RWPE1 (cell line): ENCODE measurements around the gene HDLBP.

Source experiments
- CTCF ChIA-PET: fragments of 350-600 bp; sonication (Branson Sonifier 250); formaldehyde crosslinking; extraction: SDS; loops from one replicate; lab custom pipeline; 2021; lab: Yijun Ruan, JAX
- POLR2A ChIA-PET: fragments of 400-600 bp; formaldehyde crosslinking; extraction: SDS; loops from one replicate; lab custom pipeline; 2020; ENCODE audit warnings: antibody characterized with exemption; ENCODE audit not compliant: low non-redundant PET; lab: Yijun Ruan, JAX
- DNase-seq: peaks from one replicate; pipeline ENCODE4 v3.0.0; 2012; ENCODE audit warnings: low spot score
- H3K27ac ChIP-seq: fragments of 450-650 bp; 2 replicates; pipeline ENCODE4 v1.5.1; 2017
- TF ChIP-seq, protein P1 (sequence below): fragments of 450-650 bp; conservative IDR thresholded peaks from 2 replicates; pipeline ENCODE4 v1.5.1; 2017; ENCODE audit warnings: low read depth, mild to moderate bottlenecking

HDLBP gene

GRCh38 chr2:241183221-241183620 lies 132.3 kb downstream of the HDLBP start:
- TF ChIP-seq, protein P1, sequence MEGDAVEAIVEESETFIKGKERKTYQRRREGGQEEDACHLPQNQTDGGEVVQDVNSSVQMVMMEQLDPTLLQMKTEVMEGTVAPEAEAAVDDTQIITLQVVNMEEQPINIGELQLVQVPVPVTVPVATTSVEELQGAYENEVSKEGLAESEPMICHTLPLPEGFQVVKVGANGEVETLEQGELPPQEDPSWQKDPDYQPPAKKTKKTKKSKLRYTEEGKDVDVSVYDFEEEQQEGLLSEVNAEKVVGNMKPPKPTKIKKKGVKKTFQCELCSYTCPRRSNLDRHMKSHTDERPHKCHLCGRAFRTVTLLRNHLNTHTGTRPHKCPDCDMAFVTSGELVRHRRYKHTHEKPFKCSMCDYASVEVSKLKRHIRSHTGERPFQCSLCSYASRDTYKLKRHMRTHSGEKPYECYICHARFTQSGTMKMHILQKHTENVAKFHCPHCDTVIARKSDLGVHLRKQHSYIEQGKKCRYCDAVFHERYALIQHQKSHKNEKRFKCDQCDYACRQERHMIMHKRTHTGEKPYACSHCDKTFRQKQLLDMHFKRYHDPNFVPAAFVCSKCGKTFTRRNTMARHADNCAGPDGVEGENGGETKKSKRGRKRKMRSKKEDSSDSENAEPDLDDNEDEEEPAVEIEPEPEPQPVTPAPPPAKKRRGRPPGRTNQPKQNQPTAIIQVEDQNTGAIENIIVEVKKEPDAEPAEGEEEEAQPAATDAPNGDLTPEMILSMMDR, result no peak
- no peak for DNase-seq
- ChIA-PET POLR2A (no interaction called here), CTCF (no interaction called here)
- H3K27ac ChIP-seq, result no peak overlapping the region

DNA sequence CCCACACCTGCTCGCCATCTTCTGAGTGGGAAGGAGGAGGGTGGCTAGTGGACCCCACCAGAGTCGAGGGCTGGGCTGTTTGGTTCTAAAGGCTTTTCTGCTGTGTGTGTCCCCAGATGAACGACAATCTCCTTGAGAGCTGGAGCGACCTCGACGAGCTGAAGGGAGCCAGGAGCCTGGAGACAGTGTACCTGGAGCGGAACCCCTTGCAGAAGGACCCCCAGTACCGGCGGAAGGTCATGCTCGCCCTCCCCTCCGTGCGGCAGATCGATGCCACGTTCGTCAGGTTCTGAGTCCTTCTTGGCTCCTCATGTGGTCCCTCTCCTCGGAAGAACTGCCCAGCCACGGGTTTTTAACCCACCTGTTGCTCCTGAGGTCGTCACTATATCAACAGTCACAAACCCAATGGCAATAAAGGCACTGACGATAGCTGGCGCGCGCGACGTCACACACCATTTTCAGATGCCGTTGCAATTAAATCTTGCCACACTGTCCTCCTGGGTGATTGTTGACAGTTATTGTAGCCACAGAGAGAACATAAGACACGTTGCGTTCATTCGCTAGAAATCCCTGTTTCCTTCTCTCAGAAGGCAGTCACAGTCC lies 132.8 kb downstream of the HDLBP start:
- CTCF ChIA-PET, result interaction anchor here (1.2 kb wide), 1 partner anchor 270 kb away, joined by 6 read pairs; no protein-coding TSS in a partner anchor
- DNase-seq, result no peak
- TF ChIP-seq, protein P1, result no peak
- POLR2A ChIA-PET, result no interaction called here
- H3K27ac ChIP-seq, result no peak overlapping the region

- POLR2A ChIA-PET, result no interaction called here
- H3K27ac ChIP-seq, result no peak overlapping the region
- TF ChIP-seq, protein P1, result no peak
- no peak for DNase-seq
- CTCF ChIA-PET, result interaction anchor here (1.2 kb wide), 1 partner anchor 269 kb away, joined by 6 read pairs; no protein-coding TSS in a partner anchor
Measured at GRCh38 chr2:241182126-241182525, 133.3 kb downstream of the HDLBP start.

GRCh38 chr2:241180495-241180894 lies 135.0 kb downstream of the HDLBP start:
- DNase-seq, result no peak
- H3K27ac ChIP-seq, result no peak overlapping the region
- POLR2A ChIA-PET, result no interaction called here
- CTCF ChIA-PET, result no interaction called here
- TF ChIP-seq, protein P1, result no peak

DNA sequence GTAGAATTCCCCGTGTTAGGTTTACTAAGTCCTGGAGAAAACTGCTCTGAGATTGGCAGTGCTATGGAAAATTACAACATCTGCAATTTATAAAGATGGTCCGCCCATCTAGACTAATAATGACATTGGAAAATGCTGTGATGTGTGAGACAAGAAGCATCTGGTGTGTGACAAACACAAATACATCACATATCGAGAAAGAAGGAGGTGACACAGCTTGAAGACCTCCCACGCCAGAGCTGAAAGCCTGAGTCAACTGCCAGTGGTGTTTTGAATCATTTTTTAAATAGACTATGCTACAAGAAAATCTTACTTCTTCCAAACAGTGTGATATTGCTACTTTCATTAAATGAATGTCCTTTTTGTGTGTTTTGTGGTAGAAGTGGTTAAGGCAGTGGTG lies 135.6 kb downstream of the HDLBP start:
- no peak overlapping the region for H3K27ac ChIP-seq
- TF ChIP-seq, protein P1, result no peak
- ChIA-PET CTCF (no interaction called here), POLR2A (interaction anchor here (0.6 kb wide), 1 partner anchor 1154 kb away, joined by 8 read pairs; no protein-coding TSS in a partner anchor)
- DNase-seq, result no peak

DNA sequence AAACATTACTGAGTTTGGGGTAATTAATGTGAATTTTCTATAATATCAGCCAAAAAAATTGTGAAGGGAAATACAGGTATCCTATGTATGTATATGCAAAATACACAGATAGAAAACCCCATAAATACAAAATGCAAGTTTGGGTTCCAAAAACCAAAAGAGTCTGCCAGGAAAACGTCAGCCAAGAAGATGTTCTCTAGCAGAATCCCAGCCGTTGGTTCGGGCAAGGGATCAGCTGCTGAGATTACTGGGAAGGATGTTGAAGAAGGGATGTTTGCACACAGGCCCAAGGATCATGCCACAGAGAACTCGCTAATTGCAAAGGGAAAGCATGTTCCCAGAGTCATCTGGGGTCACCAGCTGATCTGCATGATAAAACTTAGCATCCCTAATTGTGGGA lies 136.5 kb downstream of the HDLBP start:
- H3K27ac ChIP-seq, result no peak overlapping the region
- POLR2A ChIA-PET, result no interaction called here
- CTCF ChIA-PET, result interaction anchor here (0.7 kb wide), 1 partner anchor 36 kb away, joined by 3 read pairs; no protein-coding TSS in a partner anchor
- no peak for DNase-seq
- TF ChIP-seq, protein P1, result no peak
